Amniotic stem cell (primary cell): ENCODE data around the gene KRT33B.
"Not testable (repeated sequence)": the region's sequence is repeated elsewhere in the genome, so short reads cannot be mapped to it uniquely, and the experiment has no call there.

ENCODE experiments used
- DNase-seq: peaks from one replicate; lab custom pipeline; 2025; lab: John Stamatoyannopoulos, UW

The KRT33B gene

DNA sequence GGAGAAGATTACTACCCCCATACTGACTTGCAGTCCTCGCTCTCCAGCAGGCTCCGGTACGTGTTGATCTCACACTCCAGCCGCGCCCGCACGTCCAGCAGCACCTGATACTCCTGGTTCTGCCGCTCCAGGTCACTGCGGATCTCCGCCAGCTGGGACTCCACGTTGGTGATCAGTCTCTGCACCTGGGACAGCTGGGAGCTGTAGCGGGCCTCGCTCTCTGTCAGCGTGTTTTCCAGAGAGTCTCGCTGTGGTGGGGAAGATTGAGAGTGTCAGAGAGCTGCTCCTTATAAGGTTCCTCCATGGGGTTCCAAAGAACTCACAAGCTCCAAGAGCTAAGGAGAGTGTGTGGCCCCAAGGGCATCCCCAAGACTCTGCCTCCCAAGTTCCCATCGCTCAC lies 23.2 kb downstream of the KRT33B start:
- DNase-seq, result not testable (repeated sequence)

DNA sequence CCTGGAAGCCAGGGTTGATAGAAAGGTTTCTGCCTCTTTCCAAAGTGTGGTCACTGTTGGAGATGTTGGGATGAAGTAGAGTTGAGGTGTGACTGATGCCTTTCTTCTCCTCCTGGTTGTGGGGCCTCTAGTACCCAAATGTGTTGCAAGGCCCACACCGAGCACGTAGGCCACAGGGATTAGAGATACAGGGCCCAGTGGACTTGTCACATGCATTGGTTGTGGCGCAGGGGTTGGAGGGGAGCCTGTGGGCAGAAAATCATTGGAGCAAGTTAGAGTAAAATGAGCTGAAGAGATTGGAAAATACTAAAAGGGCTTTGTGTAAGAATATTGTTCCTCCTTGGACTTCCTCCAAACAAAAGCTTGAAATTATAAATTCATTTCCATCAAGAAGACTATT lies 23.6 kb downstream of the KRT33B start:
- DNase-seq, result no peak

GRCh38 chr17:41343029-41343428 lies 26.6 kb downstream of the KRT33B start:
- no peak for DNase-seq

DNA sequence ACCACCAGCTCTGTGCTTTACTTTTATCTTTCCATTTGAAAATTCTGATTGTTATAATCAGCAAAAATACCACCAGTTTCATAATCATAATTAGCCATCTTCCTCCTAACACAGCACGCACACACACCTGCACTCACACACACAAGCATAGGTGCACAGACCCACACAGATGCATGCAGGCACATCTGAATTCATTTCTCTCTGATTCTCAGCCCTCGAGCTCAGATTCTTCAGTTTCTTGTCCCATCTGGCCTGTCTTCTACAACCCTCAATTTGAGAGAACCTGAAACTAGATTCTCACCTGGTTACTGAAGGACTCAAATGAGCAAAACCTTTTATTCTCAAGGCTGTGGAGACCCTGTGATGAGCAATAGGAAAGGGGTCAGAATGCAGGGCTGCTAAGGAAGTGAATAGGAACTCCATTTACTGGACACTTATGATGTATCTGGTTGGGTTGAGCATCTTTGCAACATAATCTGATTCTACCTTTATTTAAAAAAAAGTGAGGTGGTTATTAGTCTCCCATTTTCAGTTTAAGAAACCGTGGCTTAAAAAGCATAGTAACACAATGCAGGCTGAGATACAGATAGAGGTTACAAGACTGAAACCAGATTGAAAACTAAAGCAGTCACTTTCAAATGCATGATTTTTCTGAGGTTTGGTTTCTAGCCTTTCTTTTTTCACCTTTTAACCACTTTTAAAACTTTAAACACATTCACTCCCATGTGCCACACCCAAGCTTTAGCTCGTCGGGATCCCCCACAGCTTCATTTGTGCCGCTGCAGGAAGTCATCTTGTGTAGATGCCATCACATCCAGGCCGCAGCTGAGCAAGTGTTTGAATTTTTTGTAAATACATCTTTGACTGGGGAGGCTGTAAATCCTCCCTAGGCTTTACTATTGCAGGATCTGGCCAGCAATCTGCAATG lies 28.4 kb downstream of the KRT33B start:
- no peak for DNase-seq

DNA sequence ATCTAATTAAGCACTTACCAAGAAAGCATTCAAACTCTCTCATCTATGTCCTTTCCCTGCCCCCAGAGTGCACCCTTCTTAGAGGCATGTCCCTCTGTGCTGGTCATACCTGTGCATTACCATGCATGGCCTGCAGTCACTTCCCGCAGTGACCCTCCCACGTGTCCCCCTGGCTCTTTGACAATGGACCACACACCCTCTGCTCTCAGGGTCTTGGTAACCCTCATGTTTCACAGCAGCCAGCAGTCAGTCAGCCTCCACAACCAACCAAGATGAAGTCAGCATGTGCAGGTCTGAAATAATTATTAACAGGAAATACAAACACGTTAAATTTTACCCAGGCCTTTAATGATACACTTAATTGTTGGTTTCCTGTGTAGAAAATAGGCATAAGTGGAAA lies 29.1 kb downstream of the KRT33B start:
- DNase-seq, result no peak

DNA sequence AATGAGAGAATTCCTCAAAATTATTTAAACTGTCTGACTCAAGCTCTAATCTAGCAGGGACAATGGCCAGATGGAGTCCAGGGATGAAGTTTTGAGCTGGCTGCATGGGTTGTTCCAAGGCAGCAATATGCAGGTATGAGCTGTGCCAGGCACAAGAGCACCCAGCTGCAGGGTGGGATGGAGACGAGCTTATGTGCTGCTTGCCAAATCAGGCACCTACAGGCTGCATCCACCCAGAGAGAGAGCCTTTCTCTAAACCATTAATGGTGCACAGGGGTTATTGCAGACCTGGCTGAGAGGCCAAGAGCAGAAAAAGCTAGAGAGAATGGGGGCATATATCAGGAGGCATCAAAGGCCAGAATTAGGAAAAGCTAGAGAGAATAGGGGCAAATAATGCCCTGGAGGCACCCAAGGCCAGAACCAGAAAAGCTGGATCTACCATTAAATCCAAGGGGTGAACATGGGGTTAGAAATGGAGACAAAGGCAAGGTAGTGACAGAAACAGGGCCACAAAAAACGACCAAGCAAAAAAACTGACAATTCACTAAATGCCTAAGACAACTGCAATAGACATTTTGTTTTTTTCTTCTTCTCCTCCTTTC lies 29.9 kb downstream of the KRT33B start:
- no peak for DNase-seq

DNA sequence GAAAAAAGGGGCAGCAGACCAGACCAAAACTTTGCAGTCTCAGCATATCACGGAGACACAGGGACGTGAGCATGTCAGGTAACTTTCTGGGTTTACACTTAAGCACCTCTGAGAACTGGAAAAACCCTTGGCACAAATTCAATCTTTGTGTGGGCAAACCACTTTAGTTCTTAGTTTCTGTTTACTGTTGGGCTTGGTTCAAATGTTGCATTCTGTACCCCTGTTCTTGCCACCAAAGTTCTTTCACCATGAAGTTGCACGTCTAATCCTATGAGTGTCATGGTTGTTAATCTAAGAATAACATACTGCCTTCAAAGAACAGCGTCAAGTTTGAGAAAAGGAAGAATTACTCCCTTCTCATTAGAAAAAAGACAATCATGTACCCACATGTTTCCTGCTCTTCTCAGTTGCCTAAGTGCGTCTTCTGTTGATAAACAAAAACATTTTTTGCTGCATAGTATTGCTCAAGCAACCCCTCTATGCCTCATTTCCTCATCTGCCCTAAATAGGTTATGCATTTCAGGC lies 30.6 kb downstream of the KRT33B start:
- no peak for DNase-seq

DNA sequence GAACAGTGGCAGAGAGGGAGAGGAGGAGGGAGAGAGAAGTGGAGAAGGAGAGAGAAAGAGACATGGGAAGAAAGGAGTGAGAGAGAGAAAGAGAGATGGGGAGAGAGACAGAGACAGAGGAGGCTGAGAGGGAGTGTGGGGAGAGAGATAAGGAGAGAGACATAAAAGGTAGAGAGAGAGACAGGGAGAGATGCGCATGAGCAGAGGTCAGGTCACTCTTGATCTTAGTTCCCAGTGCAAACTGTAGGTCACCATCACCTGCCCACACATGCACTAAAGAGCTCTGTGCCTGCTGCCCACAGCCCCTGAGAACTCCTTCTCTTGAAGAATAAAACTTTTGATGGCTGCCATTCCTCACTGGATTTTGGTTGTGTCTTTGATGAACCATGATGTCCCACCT lies 33.9 kb downstream of the KRT33B start:
- no peak for DNase-seq

DNA sequence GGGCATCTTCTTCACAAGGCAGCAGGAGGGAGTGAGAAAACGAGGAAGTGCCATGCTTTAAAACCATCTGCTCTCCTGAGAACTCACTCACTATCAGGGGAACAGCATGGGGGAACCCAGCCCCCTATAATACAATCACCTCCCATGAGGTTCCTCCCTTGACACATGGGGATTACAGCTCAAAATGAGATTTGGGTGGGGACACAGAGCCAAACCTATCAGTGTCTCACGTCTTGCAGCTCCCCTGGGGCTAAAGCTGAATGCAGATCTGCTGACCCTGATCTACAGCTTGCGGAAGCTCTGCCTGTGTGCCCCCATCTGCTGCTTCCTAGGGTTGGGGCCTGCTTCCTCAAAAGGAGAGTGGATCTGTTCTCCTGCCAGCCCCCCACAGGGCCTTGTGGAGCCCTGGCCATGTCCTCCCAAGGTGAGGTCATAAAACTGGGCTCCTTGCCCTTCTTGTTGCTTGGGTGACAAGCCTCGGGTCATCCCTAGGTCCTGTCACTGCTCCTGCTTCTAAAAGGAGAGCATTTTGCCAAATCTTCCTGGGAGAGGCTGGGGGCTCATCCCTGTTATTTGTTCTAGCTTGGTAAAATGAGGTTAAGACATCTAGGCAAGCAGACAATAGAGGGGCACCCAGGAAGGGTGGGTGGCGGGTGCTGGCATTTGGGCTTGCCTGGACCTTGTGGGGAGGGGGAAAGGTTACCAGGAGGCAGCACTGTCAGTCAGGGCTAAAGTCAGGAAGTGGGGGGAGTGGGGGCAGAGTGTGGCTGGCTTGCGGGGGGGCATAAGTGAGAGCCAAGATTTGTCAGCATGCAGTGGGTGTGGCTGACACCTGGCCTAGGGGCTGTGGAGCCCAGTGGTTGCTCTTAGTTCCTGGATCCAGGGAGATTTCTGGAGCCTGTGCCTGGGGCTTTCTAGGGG lies 35.0 kb downstream of the KRT33B start:
- DNase-seq, result no peak

GRCh38 chr17:41333836-41334235 lies 35.8 kb downstream of the KRT33B start:
- DNase-seq, result no peak

GRCh38 chr17:41333098-41333497 lies 36.5 kb downstream of the KRT33B start:
- DNase-seq, result no peak

DNA sequence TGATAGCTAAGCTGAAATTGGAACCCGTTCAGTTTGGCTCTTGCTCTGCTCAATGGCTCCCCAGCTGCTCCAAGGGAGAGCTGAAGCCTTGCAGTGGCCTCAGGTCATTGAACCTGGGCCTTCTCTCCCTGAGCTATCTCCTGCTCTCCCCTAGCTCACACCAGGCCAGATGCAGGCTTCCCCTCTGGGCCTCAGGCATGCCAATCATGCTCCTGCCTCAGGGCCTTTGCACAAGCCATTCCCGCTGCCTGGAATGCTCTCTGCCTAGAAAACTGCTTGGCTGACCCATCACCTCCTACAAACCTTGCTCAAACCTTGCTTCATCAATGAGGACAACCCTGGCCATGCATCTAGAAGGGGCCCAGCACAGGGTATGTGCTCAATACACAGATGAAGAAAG lies 37.4 kb downstream of the KRT33B start:
- DNase-seq, result no peak

DNA sequence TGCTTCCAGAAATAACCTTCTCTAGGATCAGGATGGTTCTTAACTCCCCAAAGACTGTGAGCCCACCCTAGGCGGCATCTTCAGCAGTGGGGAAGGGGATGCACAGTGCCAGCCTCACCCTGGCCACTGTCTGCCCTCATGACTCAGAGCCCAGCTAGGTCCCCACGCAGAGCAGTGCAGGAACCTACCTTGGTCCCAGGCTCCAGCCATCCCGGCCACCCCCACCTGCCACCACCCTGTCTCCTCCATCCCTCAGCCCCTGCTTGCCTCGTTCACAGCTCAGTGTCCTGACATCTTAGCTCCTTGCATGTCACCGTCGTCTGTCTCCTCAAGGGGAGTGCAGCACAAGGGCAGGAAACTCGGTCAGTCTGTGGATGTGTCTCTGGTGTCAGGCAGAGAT lies 38.0 kb downstream of the KRT33B start:
- DNase-seq, result no peak

- peak; percentile 52 for DNase-seq
Observed at GRCh38 chr17:41329279-41329948, 40.2 kb downstream of the KRT33B start.

GRCh38 chr17:41328207-41328606 lies 41.4 kb downstream of the KRT33B start:
- no peak for DNase-seq

DNA sequence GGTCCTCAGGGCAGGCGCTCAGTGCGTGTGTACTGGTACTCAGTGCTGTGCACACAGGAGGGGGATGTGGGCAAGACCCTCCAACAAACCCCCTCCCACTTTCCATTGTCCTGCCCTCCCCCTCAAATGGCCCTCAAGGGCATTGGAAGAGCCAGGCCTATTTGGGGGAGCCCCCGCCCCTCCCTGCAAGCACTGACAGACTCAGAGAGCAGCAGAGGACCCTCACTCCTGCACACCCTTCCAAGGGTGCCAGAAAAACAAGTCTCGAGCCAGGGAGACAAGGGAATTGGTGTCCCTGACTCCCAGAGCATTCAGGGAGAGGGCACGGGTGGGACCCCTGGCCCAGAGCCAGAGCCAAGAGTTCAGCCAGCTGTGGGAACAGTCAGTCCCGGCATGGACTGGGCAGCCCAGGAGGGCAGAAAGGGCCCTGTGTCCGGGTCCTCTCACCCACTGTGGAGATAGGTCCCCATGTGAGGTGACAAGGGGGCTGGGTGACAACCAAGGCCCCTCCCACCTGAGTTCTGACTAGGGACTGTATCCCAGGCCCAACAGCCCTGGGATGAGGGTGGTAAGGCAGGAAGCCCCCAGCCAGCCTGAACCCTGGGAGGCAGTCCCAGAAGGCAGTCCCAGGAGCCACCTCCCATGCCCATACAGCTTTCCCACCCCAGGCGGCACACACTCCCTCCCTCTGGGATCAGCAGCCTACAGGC lies 42.0 kb downstream of the KRT33B start:
- no peak for DNase-seq

- DNase-seq, result no peak
Observed at GRCh38 chr17:41326173-41327145, 43.2 kb downstream of the KRT33B start.

DNA sequence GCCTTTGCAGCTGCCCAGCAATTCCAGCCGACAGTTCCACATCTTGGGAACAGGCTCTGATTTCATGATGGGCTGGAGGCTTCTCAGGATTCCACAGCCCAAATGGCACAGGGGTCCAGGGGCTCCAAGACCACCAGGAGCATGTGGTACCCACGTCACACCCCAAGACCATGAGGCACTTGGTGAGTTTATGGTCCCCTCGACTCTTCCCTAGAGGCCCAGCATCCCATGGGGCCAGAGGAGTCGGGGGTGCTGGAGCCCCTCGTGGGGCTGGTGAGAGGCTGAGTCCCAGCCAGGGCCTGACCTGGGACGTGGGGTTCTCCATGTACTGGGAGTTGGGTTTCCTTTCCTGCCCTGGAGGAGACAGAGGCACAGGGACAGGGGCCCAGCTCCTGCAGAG lies 44.0 kb downstream of the KRT33B start:
- DNase-seq, result no peak

DNA sequence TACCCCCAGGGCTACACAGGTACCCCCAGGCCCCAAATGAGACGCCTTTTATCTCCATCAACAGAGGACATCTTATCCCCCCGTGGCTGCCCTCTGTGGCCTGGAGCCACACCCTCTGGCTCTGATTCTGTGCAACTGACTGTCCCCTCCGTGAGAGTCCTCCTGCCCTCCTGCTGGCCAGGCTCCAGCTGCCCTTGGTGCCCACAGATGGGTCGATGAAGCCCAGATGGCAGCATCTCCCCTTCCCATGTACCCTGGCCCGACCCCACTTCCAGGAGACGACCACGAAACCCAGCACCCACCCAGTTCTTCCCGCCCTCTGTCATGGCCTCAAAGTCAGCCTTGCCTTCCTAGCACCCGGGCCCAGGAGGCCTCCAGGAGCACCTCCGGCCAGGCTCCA lies 44.5 kb downstream of the KRT33B start:
- DNase-seq, result no peak
